ENCODE results near the gene SETD1A. TPM values are rescaled to one million over a fixed set of nuclear protein-coding genes. Genes with fewer than 3 reads are reported as not detected.

The SETD1A gene
- total and polyA plus RNA-seq, 2 of the 8 experiments (the other 6 are each of a cell fraction or from before 2014, with no cell fraction given), result 4.8 to 29.0 TPM

DNA sequence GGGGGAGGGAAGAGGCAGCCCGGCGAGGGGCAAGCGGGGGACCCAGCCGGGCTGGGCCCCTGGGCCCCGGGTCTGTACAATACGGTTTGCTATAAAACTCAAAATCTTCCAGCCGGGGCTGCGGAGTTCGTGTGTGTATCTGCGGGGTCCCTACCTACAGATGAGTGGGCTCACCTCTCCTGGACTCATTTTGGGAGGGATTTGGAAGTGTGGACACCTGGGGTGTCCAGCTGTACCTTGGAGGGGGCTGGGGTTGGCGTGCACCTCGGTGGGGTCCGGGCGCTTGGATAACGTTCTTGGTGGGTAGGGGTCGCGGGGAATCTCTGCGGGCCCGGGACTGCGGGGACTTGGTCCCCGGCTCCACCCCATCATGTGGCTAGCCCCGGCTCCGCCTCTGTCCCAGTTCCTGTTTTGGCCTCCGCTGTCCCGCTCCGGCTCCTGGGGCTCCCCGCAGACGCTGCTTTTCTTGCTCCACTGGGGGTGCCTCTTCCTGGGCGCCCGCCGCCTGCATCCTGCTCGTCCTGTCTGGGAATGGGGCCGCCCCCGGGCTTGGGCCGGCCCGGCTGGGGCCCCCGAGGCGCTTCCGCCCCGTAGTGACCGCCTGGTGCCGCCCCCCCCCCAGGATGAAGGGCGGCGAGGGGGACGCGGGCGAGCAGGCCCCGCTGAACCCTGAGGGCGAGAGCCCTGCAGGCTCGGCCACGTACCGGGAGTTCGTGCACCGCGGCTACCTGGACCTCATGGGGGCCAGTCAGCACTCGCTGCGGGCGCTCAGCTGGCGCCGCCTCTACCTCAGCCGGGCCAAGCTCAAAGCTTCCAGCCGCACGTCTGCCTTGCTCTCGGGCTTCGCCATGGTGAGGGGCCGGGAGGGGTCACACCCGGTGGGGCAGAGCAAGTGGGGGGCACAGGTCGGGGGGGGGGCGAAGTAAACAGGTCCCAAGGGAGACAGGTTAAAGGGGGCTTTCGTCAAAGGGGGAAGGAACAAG is 8.6 kb upstream of the SETD1A start, which contains the start of gene ORAI3 (continued):
- TF ChIP-seq SIN3A (conservative IDR thresholded peaks at IDR 0.05 in 1 of 2, IDR thresholded peaks at IDR 0.05 in 1 of 2; ENCODE audit: low read depth in 1 of 2, low read length in 2 of 2) (no peak; a peak in 1 of 4 replicates), TCF12 (IDR thresholded peaks at IDR 0.05; ENCODE audit: low read depth, low read length) (no peak), GTF2F1 (IDR thresholded peaks at IDR 0.05; ENCODE audit: borderline replicate concordance, low read depth, low read length) (no peak), NANOG (IDR thresholded peaks at IDR 0.05; ENCODE audit: insufficient read depth, low read depth, low read length, poor library complexity, severe bottlenecking) (no peak), SP2 (IDR thresholded peaks at IDR 0.05; ENCODE audit: low read length) (no peak), ZNF274 (IDR thresholded peaks at IDR 0.05; ENCODE audit: borderline replicate concordance, extremely low read depth, low read length) (no peak)
- TF ChIP-seq, protein P1, sequence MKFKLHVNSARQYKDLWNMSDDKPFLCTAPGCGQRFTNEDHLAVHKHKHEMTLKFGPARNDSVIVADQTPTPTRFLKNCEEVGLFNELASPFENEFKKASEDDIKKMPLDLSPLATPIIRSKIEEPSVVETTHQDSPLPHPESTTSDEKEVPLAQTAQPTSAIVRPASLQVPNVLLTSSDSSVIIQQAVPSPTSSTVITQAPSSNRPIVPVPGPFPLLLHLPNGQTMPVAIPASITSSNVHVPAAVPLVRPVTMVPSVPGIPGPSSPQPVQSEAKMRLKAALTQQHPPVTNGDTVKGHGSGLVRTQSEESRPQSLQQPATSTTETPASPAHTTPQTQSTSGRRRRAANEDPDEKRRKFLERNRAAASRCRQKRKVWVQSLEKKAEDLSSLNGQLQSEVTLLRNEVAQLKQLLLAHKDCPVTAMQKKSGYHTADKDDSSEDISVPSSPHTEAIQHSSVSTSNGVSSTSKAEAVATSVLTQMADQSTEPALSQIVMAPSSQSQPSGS (IDR thresholded peaks at IDR 0.05; ENCODE audit: low read length), result no peak

Data from H1 (cell line).